Stomach (tissue), 9 donors: ENCODE data around the gene FAM124A. TPM values are rescaled to one million over a fixed set of nuclear protein-coding genes. Genes with fewer than 3 reads are reported as not detected.

Experiments
- DNase-seq, 2 donors: peaks; one replicate each; pipeline versions ENCODE4 v3.0.0 to v3.0.0-alpha.2; 2013 to 2019
- H3K27ac ChIP-seq, 5 donors: fragments of 200-600 bp in 4 of 5; sonication (generic) in 4 of 5; one replicate each; pipeline ENCODE4 v1.5.1; 2013 to 2019; ENCODE audit warnings: mild to moderate bottlenecking in 1 of 5, moderate library complexity in 1 of 5
- H3K27me3 ChIP-seq, 3 donors: fragments of 200-600 bp; sonication (generic); one replicate each; pipeline ENCODE4 v1.5.1; 2017 to 2019; ENCODE audit warnings: mixed run types in 1 of 3
- H3K36me3 ChIP-seq, 4 donors: fragments of 200-600 bp; sonication (generic); 1 replicate in 3 of 4; 2 replicates in 1 of 4; pipeline ENCODE4 v1.5.1; 2016 to 2019
- H3K4me1 ChIP-seq, 4 donors: fragments of 200-600 bp; sonication (generic); one replicate each; pipeline ENCODE4 v1.5.1; 2016 to 2019
- H3K4me3 ChIP-seq, 4 donors: fragments of 200-600 bp; sonication (generic) in 3 of 4; one replicate each; pipeline ENCODE4 v1.5.1; 2016 to 2019; ENCODE audit warnings: mild to moderate bottlenecking in 1 of 4
- H3K9me3 ChIP-seq, 4 donors: fragments of 200-600 bp; sonication (generic); one replicate each; pipeline ENCODE4 v1.5.1; 2016 to 2019
- EP300 ChIP-seq: sonication (generic); formaldehyde crosslinking; IDR thresholded peaks from one replicate; pipeline ENCODE4 v1.6.1; 2017; ENCODE audit warnings: antibody characterized with exemption
- POLR2A ChIP-seq, 4 donors: fragments of 450-650 bp; IDR thresholded peaks; one replicate each; pipeline ENCODE4 v1.6.1; 2016; ENCODE audit warnings: antibody characterized with exemption in 4 of 4, control low read depth in 2 of 4, mild to moderate bottlenecking in 1 of 4, moderate library complexity in 1 of 4
- POLR2AphosphoS5 ChIP-seq, 3 donors: sonication (generic); formaldehyde crosslinking; IDR thresholded peaks; one replicate each; pipeline ENCODE4 v1.6.1; 2016; ENCODE audit warnings: antibody characterized with exemption in 3 of 3
- WGBS, 5 donors: extraction: QIAGEN DNeasy Blood & Tissue Kit in 3 of 5; methylation state at CpG; one replicate each; pipeline versions ENCODE4 v1.1.5 to v1.1.7; 2013 to 2018; 5-methylcytosine and 5-hydroxymethylcytosine counted together
- intact Hi-C: fragments of 100-400 bp; cut with DNase I; formaldehyde crosslinking; loops from one replicate; pipeline ENCODE4 v1.15.1; 2023; ENCODE audit warnings: low total_unique reads
- polyA plus RNA-seq, 3 donors: library from polyadenylated mRNA; stranded (reverse); fragments of 200-250 nt; gene quantifications; one replicate each; pipeline ENCODE4 v1.2.3, GENCODE V29; 2013
- total RNA-seq, 5 donors: library from RNA; depleted of rRNA; stranded (reverse); fragments of >200 nt; gene quantifications; one replicate each; pipeline versions ENCODE4 v1.1.0 to v1.2.3, GENCODE V29; 2014 to 2016
- TF ChIP-seq, protein P1 (sequence below), 7 experiments: fragments of 450-650 bp in 4 of 7; fragments of 200-600 bp in 3 of 7; sonication (generic) in 3 of 7; IDR thresholded peaks; one replicate each; pipeline ENCODE4 v1.5.1; 2016 to 2019; ENCODE audit warnings: antibody characterized with exemption in 7 of 7, control low read depth in 2 of 7, mild to moderate bottlenecking in 1 of 7
- donor health status: healthy with polysubstance abuse.
- donor health status: Bipolar disorder and iron deficiency.
- donor health status: healthy.

The FAM124A gene
- total and polyA plus RNA-seq, 8 donors = 0.46 to 21.0 (median 2.6) TPM

DNA sequence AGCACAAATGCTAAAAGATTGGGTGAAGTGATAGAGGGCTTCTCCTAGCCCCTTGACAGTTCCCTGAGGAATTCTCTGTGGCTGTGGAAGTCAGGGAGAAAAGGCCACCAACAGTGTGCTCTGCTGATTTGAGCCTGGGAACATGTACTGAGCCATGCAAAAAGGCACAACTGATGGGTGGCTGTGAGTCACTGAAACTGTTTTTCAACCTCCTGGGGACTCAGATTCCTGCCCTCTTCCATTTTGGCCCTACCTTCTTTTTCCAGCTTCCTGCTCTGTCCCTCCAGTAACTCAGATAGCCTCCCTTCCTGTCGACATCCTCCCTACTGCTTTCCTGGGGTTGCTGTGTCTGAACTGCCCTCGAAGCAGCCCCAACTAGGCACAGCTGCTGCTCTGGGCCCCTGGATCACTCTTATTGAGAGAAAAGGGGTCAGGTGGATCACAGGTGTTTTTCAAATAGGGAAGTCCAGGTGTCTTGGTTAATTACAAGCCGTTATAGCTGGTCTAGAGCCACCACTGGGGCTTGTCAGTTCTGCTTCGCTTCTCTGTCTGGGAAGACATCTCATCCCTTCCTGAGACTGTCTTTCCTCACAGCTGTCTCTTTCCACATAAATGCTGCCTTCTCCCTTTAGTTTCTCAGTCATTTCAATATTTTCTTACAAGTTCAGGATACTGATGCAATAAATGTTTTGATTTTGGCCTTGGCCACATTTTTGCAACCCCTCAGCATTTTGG, 13.7 kb downstream of the FAM124A start:
- Histone ChIP-seq H3K4me1 (peaks cover 0 to 17% (median 9%) of the 10 kb centered on the region in 4 donors), H3K27me3 (no peaks in the 10 kb centered on the region), H3K36me3 (peaks cover 0 to 6% (median 0%) of the 10 kb centered on the region in 4 donors), H3K9me3 (no peaks in the 10 kb centered on the region), H3K4me3 (no peak overlapping the region), H3K27ac (peak overlapping the region in 2 of 5 donors; percentile 39)
- TF ChIP-seq POLR2A (IDR thresholded peaks at IDR 0.05) (no peak), POLR2AphosphoS5 (IDR thresholded peaks at IDR 0.05) (no peak), EP300 (no peak)
- TF ChIP-seq, protein P1, sequence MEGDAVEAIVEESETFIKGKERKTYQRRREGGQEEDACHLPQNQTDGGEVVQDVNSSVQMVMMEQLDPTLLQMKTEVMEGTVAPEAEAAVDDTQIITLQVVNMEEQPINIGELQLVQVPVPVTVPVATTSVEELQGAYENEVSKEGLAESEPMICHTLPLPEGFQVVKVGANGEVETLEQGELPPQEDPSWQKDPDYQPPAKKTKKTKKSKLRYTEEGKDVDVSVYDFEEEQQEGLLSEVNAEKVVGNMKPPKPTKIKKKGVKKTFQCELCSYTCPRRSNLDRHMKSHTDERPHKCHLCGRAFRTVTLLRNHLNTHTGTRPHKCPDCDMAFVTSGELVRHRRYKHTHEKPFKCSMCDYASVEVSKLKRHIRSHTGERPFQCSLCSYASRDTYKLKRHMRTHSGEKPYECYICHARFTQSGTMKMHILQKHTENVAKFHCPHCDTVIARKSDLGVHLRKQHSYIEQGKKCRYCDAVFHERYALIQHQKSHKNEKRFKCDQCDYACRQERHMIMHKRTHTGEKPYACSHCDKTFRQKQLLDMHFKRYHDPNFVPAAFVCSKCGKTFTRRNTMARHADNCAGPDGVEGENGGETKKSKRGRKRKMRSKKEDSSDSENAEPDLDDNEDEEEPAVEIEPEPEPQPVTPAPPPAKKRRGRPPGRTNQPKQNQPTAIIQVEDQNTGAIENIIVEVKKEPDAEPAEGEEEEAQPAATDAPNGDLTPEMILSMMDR (IDR thresholded peaks at IDR 0.05) = no peak
- intact Hi-C loops = no loop called here
- WGBS, 5 donors = 61 to 73% (median 72%) methylated on average over 4 of the region's 4 CpGs
- DNase-seq = no peak

DNA sequence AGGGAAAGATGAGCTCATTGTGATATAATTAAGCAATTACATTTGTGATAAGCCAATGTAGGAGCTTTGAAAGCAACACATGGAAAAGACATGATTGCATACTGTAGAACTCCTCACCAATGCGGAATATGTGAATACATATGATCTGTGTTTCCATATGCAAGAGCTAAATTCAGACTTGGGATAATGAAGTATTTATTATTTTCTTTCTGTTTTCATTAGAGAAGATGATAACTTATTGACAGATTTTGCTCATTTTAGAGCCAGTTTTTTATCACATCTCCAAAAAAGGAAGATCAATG, 14.2 kb downstream of the FAM124A start:
- intact Hi-C loops = no loop called here
- H3K4me1 ChIP-seq = peaks cover 0 to 17% (median 9%) of the 10 kb centered on the region in 4 donors
- H3K9me3 ChIP-seq = no peaks in the 10 kb centered on the region
- 95 to 98% (median 97%) methylated on average over 1 of the region's 1 CpG for WGBS, 5 donors
- DNase-seq = no peak
- no peak overlapping the region for H3K27ac ChIP-seq
- no peak overlapping the region for H3K4me3 ChIP-seq
- H3K27me3 ChIP-seq = no peaks in the 10 kb centered on the region
- TF ChIP-seq, protein P1 (IDR thresholded peaks at IDR 0.05) = no peak
- TF ChIP-seq POLR2A (IDR thresholded peaks at IDR 0.05) (no peak), POLR2AphosphoS5 (IDR thresholded peaks at IDR 0.05) (no peak), EP300 (no peak)
- peaks cover 0 to 6% (median 0%) of the 10 kb centered on the region in 4 donors for H3K36me3 ChIP-seq

DNA sequence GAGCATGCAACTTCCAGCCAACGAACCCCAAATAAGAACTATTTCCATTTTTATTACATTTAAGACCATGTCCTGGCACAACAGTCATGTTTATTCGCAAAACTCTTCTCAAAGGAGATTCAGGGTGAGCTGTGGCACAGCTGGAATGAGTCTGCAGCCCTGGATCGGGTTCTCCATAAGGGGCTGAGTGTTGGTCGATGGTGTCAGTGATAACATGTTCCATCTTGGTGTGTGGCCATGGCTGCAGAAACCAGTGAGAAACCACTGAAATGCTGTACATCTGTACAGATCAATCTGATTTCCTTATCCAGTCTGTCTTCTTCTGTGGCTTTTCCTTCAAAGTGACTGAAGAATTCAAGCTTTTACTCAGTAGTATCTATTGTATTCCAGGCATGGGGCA, 15.2 kb downstream of the FAM124A start:
- Histone ChIP-seq H3K9me3 (no peaks in the 10 kb centered on the region), H3K27me3 (no peaks in the 10 kb centered on the region), H3K4me3 (no peak overlapping the region), H3K4me1 (peaks cover 0 to 17% (median 10%) of the 10 kb centered on the region in 4 donors), H3K27ac (no peak overlapping the region), H3K36me3 (peaks cover 0 to 6% (median 0%) of the 10 kb centered on the region in 4 donors)
- no peak for DNase-seq
- intact Hi-C loops = no loop called here
- TF ChIP-seq EP300 = no peak
- TF ChIP-seq, protein P1 (IDR thresholded peaks at IDR 0.05) = no peak
- no peak for TF ChIP-seq POLR2AphosphoS5 (IDR thresholded peaks at IDR 0.05)
- no peak for TF ChIP-seq POLR2A (IDR thresholded peaks at IDR 0.05)
- 84 to 93% (median 87%) methylated on average over 4 of the region's 4 CpGs for WGBS, 5 donors

DNA sequence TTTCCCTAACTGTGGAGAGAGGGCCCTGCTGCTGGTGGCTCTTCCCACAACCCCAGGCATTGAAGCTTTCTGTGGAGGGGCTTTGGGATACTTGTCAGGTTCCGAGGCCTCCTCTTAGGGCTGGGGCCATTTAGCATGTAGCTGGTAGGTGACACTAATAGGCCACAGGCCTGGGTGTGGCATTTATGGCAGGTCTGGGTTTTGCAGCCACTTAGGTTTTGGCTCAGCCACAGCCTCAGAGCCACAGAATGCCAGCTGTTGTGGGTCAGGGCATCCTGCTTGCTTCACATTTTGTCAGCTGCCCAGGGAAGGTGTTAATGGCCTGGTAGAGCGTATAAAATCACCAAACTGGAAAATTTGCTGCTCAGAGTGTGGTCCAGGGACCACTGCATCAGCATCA, 15.7 kb downstream of the FAM124A start:
- H3K4me3 ChIP-seq = no peak overlapping the region
- peaks cover 0 to 22% (median 12%) of the 10 kb centered on the region in 4 donors for H3K4me1 ChIP-seq
- WGBS, 5 donors = 94 to 100% (median 97%) methylated on average over 1 to 2 of the region's 2 CpGs
- no peak for DNase-seq
- intact Hi-C loops = no loop called here
- no peaks in the 10 kb centered on the region for H3K27me3 ChIP-seq
- H3K27ac ChIP-seq = no peak overlapping the region
- H3K36me3 ChIP-seq = peaks cover 0 to 4% (median 0%) of the 10 kb centered on the region in 4 donors
- TF ChIP-seq POLR2A (IDR thresholded peaks at IDR 0.05) (no peak), EP300 (no peak), POLR2AphosphoS5 (IDR thresholded peaks at IDR 0.05) (no peak)
- TF ChIP-seq, protein P1 (IDR thresholded peaks at IDR 0.05) = no peak
- no peaks in the 10 kb centered on the region for H3K9me3 ChIP-seq
